HEK293 (cell line): ENCODE data around the gene TMEM131L.

Experiments
- IKZF3 ChIP-seq: fragments of 450-650 bp; IDR thresholded peaks from 2 replicates; pipeline ENCODE4 v1.5.0; 2018; ENCODE audit warnings: missing biosample characterization, mild to moderate bottlenecking, missing genetic modification characterization, moderate library complexity
- TCF7L2 ChIP-seq: IDR thresholded peaks from 2 replicates; pipeline ENCODE4 v1.6.1; 2011; ENCODE audit warnings: low read depth, mild to moderate bottlenecking, inconsistent platforms, low read length, moderate library complexity, borderline replicate concordance
- ZNF426 ChIP-seq: fragments of 450-650 bp; formaldehyde crosslinking; IDR thresholded peaks from 2 replicates; pipeline ENCODE4 v1.5.1; 2017; ENCODE audit warnings: missing biosample characterization, missing genetic modification characterization, mild to moderate bottlenecking, inconsistent platforms, moderate library complexity
- ZNF621 ChIP-seq: fragments of 450-650 bp; formaldehyde crosslinking; IDR thresholded peaks from 2 replicates; pipeline ENCODE4 v1.5.1; 2017; ENCODE audit warnings: missing biosample characterization, missing genetic modification characterization
- ZNF629 ChIP-seq: fragments of 450-650 bp; formaldehyde crosslinking; IDR thresholded peaks from 2 replicates; pipeline ENCODE4 v1.5.1; 2017; ENCODE audit warnings: missing biosample characterization, missing genetic modification characterization
- ZNF707 ChIP-seq: fragments of 450-650 bp; formaldehyde crosslinking; IDR thresholded peaks from 2 replicates; pipeline ENCODE4 v1.5.1; 2016; ENCODE audit warnings: missing biosample characterization, missing genetic modification characterization
- TF ChIP-seq, protein P1 (sequence below): fragments of 450-650 bp; formaldehyde crosslinking; IDR thresholded peaks from 2 replicates; pipeline ENCODE4 v1.5.1; 2016; ENCODE audit warnings: missing biosample characterization, missing genetic modification characterization
- TF ChIP-seq, protein P2 (sequence below): fragments of 450-650 bp; IDR thresholded peaks from 2 replicates; pipeline ENCODE4 v1.5.1; 2018; ENCODE audit warnings: missing biosample characterization, missing genetic modification characterization

DNA sequence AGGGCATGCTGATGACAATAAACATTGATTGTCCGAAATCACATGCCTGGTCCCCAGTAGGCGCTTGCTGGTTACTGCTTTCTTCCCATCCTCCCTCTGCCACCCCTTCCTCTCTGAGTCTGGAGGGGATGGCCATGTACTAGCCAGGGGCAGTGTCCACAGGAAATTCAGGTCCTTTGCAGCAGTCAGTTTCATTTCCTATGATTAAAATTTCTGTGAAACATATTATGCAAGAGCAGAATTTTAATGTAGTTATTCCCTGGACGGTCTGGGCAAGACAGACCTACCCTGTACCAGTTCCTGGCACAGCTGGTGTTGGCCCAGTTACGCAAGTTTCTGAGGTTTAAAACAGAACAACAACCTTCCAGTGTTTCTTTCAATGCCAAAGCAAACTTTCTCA is 189.8 kb downstream of the TMEM131L start:
- no peak for TF ChIP-seq ZNF707 (tag by site-specific recombination)
- TF ChIP-seq, protein P1, sequence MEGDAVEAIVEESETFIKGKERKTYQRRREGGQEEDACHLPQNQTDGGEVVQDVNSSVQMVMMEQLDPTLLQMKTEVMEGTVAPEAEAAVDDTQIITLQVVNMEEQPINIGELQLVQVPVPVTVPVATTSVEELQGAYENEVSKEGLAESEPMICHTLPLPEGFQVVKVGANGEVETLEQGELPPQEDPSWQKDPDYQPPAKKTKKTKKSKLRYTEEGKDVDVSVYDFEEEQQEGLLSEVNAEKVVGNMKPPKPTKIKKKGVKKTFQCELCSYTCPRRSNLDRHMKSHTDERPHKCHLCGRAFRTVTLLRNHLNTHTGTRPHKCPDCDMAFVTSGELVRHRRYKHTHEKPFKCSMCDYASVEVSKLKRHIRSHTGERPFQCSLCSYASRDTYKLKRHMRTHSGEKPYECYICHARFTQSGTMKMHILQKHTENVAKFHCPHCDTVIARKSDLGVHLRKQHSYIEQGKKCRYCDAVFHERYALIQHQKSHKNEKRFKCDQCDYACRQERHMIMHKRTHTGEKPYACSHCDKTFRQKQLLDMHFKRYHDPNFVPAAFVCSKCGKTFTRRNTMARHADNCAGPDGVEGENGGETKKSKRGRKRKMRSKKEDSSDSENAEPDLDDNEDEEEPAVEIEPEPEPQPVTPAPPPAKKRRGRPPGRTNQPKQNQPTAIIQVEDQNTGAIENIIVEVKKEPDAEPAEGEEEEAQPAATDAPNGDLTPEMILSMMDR (tag by site-specific recombination), result no peak
- TF ChIP-seq ZNF629 (tag by site-specific recombination), result no peak
- no peak for TF ChIP-seq IKZF3 (tag by site-specific recombination)
- TF ChIP-seq ZNF621 (tag by site-specific recombination), result no peak
- TF ChIP-seq, protein P2, sequence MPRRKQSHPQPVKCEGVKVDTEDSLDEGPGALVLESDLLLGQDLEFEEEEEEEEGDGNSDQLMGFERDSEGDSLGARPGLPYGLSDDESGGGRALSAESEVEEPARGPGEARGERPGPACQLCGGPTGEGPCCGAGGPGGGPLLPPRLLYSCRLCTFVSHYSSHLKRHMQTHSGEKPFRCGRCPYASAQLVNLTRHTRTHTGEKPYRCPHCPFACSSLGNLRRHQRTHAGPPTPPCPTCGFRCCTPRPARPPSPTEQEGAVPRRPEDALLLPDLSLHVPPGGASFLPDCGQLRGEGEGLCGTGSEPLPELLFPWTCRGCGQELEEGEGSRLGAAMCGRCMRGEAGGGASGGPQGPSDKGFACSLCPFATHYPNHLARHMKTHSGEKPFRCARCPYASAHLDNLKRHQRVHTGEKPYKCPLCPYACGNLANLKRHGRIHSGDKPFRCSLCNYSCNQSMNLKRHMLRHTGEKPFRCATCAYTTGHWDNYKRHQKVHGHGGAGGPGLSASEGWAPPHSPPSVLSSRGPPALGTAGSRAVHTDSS (tag by site-specific recombination), result no peak
- TF ChIP-seq TCF7L2, result no peak
- no peak for TF ChIP-seq ZNF426
